Measurements from ENCODE around the gene TAL1.

DNA sequence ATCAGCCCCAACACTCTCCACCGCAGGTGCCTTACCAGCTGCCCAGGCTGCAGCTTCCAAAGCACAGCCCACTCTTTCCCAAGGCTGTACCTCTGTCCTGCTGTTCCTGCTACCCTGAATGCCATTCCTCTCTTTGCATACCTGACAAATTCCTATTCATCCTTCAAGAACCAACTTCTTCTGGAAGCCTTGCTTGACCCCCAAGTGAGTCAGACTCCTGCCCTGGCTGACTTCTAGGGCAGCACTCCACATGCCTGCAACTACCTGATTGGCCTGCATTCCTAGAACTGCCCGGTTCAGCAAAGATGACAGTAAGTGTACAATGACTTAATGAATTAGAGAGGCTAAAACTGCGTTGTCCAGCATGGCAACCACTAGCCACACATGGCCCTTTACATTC lies 21.4 kb downstream of the TAL1 start:
- TF ChIP-seq POLR2A (IDR thresholded peaks at IDR 0.05), result no peak
- TF ChIP-seq, protein P1, sequence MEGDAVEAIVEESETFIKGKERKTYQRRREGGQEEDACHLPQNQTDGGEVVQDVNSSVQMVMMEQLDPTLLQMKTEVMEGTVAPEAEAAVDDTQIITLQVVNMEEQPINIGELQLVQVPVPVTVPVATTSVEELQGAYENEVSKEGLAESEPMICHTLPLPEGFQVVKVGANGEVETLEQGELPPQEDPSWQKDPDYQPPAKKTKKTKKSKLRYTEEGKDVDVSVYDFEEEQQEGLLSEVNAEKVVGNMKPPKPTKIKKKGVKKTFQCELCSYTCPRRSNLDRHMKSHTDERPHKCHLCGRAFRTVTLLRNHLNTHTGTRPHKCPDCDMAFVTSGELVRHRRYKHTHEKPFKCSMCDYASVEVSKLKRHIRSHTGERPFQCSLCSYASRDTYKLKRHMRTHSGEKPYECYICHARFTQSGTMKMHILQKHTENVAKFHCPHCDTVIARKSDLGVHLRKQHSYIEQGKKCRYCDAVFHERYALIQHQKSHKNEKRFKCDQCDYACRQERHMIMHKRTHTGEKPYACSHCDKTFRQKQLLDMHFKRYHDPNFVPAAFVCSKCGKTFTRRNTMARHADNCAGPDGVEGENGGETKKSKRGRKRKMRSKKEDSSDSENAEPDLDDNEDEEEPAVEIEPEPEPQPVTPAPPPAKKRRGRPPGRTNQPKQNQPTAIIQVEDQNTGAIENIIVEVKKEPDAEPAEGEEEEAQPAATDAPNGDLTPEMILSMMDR (IDR thresholded peaks at IDR 0.05 in 4 of 5, conservative IDR thresholded peaks at IDR 0.05 in 1 of 5), result no peak

All from gastrocnemius medialis (tissue), 4 donors.